Measurements from ENCODE around the gene CCDC110. TPM values are rescaled to one million over a fixed set of nuclear protein-coding genes. Genes with fewer than 3 reads are reported as not detected.

The CCDC110 gene
- total RNA-seq, 1 experiment from 2014 or later = 4.3 TPM

DNA sequence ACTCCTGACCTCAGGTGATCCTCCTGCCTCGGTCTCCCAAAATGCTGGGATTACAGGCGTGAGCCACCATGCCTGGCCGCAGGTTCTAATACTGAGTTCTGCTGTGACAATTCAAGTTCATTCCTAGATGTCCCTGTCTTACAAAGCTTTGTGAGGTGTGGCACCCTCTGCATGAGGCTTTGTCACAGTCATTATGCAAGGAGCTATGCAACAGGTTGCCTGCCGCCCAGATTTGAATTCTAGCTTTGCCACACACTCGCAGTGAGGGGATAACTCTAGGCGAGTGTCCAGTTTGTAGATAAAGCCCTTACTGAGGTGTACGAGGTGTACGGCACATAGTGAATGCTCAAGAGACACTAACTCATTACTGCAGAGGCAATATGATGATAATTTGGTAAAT is 3.5 kb downstream of the CCDC110 start:
- no peaks in the 10 kb centered on the region for H3K9me3 ChIP-seq (ENCODE audit: insufficient read depth, low read depth)
- no peaks in the 10 kb centered on the region for H3K9me2 ChIP-seq (ENCODE audit: insufficient read depth)
- 0 out of 2 replicates have a peak, but pooled peaks cover 4% of the 10 kb centered on the region for H3K4me1 ChIP-seq (replicated peaks; ENCODE audit: insufficient read depth)
- H3K27ac ChIP-seq = no peak overlapping the region
- no peak overlapping the region for H2AFZ ChIP-seq
- no peaks in the 10 kb centered on the region for H3F3A ChIP-seq (ENCODE audit: insufficient read depth, low read depth)
- H3K79me2 ChIP-seq (ENCODE audit: low read depth) = no peaks in the 10 kb centered on the region
- ChIA-PET POLR2A (ENCODE audit: unreplicated experiment) (no interaction called here), CTCF (no interaction called here)
- H3K27me3 ChIP-seq (ENCODE audit: insufficient read depth, low read depth) = no peaks in the 10 kb centered on the region
- no peak overlapping the region for H3K4me2 ChIP-seq
- H3K36me3 ChIP-seq (ENCODE audit: low read depth) = no peaks in the 10 kb centered on the region
- intact Hi-C loops (cut with micrococcal nuclease; ENCODE audit: unreplicated experiment) = no loop called here
- H4K20me1 ChIP-seq (ENCODE audit: insufficient read depth) = no peaks in the 10 kb centered on the region
- TF ChIP-seq, protein P1, sequence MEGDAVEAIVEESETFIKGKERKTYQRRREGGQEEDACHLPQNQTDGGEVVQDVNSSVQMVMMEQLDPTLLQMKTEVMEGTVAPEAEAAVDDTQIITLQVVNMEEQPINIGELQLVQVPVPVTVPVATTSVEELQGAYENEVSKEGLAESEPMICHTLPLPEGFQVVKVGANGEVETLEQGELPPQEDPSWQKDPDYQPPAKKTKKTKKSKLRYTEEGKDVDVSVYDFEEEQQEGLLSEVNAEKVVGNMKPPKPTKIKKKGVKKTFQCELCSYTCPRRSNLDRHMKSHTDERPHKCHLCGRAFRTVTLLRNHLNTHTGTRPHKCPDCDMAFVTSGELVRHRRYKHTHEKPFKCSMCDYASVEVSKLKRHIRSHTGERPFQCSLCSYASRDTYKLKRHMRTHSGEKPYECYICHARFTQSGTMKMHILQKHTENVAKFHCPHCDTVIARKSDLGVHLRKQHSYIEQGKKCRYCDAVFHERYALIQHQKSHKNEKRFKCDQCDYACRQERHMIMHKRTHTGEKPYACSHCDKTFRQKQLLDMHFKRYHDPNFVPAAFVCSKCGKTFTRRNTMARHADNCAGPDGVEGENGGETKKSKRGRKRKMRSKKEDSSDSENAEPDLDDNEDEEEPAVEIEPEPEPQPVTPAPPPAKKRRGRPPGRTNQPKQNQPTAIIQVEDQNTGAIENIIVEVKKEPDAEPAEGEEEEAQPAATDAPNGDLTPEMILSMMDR (conservative IDR thresholded peaks at IDR 0.05) = no peak
- no peak for TF ChIP-seq EZH2 (IDR thresholded peaks at IDR 0.05; ENCODE audit: low read depth)
- H3K4me3 ChIP-seq = no peak overlapping the region
- no TSS peak for BruUV-seq (replicated peaks)
- DNase-seq = no peak

DNA sequence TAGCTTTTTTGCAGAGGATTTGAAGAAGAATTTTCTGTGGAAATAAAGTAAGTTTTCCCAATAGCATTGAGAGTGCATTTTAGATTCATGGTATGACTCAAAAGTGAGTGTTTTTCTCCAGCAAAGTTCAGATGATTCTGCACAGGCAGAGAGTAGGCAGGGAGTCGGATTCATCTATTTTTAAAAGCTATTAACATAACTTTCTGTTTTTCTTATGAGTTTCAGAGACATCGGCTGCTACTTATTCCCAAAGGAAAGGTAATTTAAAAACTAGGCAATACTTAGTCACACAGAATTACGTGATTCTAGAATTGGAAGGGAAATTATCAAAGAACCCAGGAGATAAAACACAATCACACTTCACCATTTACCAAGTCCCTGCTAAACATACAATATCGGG is 4.4 kb downstream of the CCDC110 start:
- ChIA-PET POLR2A (ENCODE audit: unreplicated experiment) (no interaction called here), CTCF (no interaction called here)
- Histone ChIP-seq H3K4me2 (no peak overlapping the region), H4K20me1 (ENCODE audit: insufficient read depth) (no peaks in the 10 kb centered on the region), H3K79me2 (ENCODE audit: low read depth) (no peaks in the 10 kb centered on the region), H3K36me3 (ENCODE audit: low read depth) (no peaks in the 10 kb centered on the region), H3K4me1 (replicated peaks; ENCODE audit: insufficient read depth) (0 out of 2 replicates have a peak, but pooled peaks cover 4% of the 10 kb centered on the region), H3K4me3 (no peak overlapping the region), H2AFZ (no peak overlapping the region), H3F3A (ENCODE audit: insufficient read depth, low read depth) (no peaks in the 10 kb centered on the region), H3K27me3 (ENCODE audit: insufficient read depth, low read depth) (no peaks in the 10 kb centered on the region), H3K27ac (no peak overlapping the region), H3K9me2 (ENCODE audit: insufficient read depth) (no peaks in the 10 kb centered on the region), H3K9me3 (ENCODE audit: insufficient read depth, low read depth) (no peaks in the 10 kb centered on the region)
- no peak for DNase-seq
- BruUV-seq (replicated peaks) = no TSS peak
- TF ChIP-seq, protein P1 (conservative IDR thresholded peaks at IDR 0.05) = no peak
- TF ChIP-seq EZH2 (IDR thresholded peaks at IDR 0.05; ENCODE audit: low read depth) = no peak
- intact Hi-C loops (cut with micrococcal nuclease; ENCODE audit: unreplicated experiment) = no loop called here

DNA sequence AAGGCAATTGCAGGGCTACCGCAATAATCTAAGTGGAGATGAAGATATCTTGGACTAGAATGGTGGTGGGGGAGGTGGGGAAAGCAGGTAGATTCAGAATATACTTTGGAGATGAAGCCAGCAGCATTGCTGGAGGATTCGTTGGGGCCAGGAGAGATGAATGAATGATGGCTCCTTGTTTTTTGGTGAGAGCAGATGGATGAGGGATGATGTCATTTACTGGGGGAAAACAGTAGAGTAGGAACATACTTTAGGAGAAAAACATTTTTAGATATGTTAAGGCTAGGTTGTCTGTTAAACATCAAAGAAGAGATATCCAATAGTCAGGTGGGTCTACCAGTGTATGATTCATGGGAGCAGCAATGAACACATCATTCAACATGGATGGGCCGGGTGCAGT is 5.8 kb downstream of the CCDC110 start:
- no peak overlapping the region for H3K27ac ChIP-seq
- no peak overlapping the region for H3K4me2 ChIP-seq
- 0 out of 2 replicates have a peak, but pooled peaks cover 4% of the 10 kb centered on the region for H3K4me1 ChIP-seq (replicated peaks; ENCODE audit: insufficient read depth)
- H3K27me3 ChIP-seq (ENCODE audit: insufficient read depth, low read depth) = no peaks in the 10 kb centered on the region
- H4K20me1 ChIP-seq (ENCODE audit: insufficient read depth) = no peaks in the 10 kb centered on the region
- DNase-seq = no peak
- POLR2A ChIA-PET (ENCODE audit: unreplicated experiment) = no interaction called here
- TF ChIP-seq EZH2 (IDR thresholded peaks at IDR 0.05; ENCODE audit: low read depth) = no peak
- TF ChIP-seq, protein P1 (conservative IDR thresholded peaks at IDR 0.05) = no peak
- CTCF ChIA-PET = no interaction called here
- H3K9me3 ChIP-seq (ENCODE audit: insufficient read depth, low read depth) = no peaks in the 10 kb centered on the region
- intact Hi-C loops (cut with micrococcal nuclease; ENCODE audit: unreplicated experiment) = no loop called here
- no peaks in the 10 kb centered on the region for H3K79me2 ChIP-seq (ENCODE audit: low read depth)
- H2AFZ ChIP-seq = no peak overlapping the region
- H3K4me3 ChIP-seq = no peak overlapping the region
- BruUV-seq (replicated peaks) = no TSS peak
- H3K9me2 ChIP-seq (ENCODE audit: insufficient read depth) = no peaks in the 10 kb centered on the region
- no peaks in the 10 kb centered on the region for H3F3A ChIP-seq (ENCODE audit: insufficient read depth, low read depth)
- H3K36me3 ChIP-seq (ENCODE audit: low read depth) = no peaks in the 10 kb centered on the region

All from PC-9 (cell line).